Measurements from ENCODE around the gene TTC39A.
"Not testable (repeated sequence)": the region's sequence is repeated elsewhere in the genome, so short reads cannot be mapped to it uniquely, and the experiment has no call there.

TTC39A gene

DNA sequence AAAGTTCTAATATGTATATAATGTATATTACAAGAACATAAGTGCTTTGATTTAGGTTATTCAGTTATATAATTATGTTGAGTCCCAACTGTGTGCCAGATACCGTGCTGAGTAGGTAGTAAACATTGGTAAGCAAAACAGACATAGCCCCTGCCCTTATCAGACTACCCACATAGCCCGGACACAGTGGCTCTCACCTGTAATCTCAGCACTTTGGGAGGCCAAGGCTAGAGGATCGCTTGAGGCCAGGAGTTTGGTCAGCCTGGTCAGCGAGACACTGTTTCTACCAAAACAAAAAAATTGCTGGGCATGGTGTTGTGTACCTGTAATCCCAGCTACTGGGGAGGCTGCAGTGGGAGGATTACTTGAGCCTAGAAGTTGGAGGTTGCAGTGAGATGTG is 63.6 kb downstream of the TTC39A start:
- no peak for DNase-seq (ENCODE audit: low read depth)

DNA sequence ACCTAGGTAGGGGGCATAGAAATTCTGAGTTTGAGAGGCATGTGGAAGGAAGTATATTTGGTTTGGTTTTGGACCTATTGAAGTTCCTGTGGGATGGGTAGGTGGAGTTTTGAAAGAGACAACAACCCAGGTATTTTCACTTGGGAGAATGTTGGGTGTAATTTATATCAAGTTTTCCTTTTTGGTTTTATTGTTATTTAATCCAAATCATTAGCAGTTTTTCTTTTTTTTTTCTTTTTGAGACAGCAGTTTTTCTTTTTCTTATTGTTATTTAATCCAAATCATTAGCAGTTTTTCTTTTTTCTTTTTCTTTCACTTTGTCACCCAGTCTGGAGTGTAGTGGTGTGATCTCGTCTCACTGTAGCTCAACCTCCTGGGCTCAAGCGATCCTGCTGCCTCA is 64.2 kb downstream of the TTC39A start:
- DNase-seq (ENCODE audit: low read depth): no peak

DNA sequence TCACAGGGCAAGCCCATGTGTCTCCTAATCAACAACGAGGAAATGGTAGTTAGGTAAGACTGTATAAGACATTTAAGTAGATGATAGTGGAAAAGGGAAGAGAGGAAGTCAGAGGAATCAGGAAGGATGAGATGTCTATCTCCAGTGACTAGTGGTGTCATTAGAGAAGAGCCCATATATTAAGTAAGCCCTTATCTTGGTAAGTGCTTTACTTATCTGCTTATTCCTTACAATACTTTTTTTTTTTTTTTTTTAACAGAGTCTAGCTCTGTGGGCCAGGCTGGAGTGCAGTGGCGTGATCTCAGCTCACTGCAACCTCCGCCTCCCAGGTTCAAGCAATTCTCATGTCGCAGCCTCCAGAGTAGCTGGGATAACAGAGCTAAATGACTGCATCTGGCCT is 64.7 kb downstream of the TTC39A start:
- no peak for DNase-seq (ENCODE audit: low read depth)

DNA sequence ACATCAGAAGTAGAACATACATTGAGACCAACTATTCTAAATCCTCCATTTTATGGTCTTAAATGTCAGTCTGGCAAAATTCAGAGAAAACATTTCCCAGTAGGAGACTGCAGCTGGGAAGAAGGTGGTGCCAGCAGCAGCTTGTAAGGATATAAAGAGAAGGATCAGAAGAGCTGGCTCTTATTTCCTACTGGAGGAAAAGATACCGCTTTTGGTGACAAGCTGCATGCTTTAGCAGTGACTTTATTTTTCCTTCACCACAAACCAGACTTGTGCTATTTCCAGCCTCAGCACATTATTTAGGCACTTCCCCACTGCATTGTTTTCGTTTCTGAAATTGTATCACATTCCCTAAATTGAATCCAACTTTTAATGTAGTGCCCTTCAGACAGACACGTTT is 65.9 kb downstream of the TTC39A start:
- DNase-seq (ENCODE audit: low read depth): no peak

DNA sequence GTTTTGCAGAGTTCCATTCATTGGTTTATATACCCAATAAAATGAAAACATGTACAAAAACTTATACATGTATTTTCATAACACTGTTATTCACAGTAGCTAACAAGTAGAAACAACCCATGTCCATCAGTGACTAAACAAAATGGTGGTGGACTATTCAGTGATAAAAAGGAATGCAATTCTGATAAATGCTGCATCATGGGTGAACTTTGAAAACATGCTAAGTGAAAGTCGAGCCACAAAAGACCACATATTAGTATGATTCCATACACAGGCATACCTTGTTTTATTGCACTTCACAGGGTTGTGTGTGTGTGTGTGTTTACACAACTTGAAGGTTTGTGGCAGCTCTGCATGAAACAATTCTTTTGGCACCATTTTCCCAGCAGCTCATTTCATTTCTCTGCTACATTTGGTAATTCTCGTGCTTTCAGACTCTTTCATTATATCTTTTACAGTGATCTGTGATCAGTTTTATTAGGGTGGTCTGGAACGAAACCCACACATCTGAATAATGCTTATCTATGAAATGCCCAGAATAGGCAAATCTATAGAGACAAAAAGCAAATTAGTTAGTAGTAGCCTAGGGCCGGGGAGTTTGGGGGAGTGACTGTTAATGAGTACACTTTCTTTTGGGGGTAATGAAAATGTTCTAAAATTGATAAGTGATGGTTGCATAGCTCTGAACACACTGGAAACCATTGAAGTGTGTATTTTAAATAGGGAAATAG is 67.0 kb downstream of the TTC39A start:
- DNase-seq (ENCODE audit: low read depth): no peak

DNA sequence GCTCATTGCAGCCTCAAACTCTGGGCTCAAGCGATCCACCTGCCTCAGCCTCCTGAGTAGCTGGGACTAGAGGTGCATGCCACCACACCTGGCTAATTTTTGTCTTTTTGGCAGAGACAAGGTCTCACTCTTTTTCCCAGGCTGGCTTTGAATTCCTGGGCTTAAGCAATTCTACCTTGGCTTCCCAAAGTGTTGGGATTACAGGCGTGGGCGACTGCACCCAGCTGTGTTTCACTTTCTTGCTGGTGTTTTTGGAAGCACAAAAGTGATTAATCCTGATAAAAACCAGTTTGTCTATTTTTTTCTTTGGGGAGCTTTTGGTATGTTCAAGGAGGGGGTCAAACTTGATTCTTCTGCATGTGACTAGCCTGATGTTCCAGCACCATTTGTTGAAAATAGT is 75.0 kb downstream of the TTC39A start:
- no peak for DNase-seq (ENCODE audit: low read depth)

DNA sequence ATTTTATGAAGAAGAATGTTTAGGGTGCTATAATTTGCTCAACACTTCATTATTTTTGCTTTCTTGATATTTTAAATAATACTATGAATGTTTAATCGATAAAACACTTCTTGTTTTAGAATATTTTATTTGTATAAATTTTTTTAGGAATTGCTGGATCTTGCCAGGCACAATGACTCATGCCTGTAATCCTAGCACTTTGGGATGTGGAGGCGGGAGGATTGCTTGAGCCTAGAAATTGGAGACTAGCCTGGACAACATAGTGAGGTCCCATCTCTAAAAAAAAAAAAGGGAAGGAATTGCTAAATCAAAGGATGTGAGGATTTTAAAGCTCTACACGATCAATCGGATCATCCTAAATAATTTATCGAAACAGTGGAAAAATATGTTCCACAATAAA is 76.7 kb downstream of the TTC39A start:
- no peak for DNase-seq (ENCODE audit: low read depth)

DNA sequence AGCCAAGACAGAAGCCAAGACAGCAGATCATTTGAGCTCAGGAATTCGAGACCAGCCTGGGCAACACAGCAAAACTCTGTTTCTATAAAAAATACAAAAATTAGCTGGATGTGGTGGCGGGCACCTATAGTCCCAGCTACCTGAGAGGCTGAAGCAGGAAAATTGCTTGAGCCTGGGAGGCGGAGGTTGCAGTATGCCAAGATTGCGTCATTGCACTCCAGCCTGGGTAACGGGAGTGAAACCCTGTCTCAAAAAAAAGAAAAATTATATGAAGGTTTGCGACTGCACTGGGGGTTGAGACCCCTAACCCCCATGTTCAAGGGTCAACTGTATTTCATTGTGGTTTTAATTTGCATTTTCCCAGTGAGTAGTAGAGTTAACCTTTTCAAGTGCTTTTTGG is 78.0 kb downstream of the TTC39A start:
- no peak for DNase-seq (ENCODE audit: low read depth)

DNA sequence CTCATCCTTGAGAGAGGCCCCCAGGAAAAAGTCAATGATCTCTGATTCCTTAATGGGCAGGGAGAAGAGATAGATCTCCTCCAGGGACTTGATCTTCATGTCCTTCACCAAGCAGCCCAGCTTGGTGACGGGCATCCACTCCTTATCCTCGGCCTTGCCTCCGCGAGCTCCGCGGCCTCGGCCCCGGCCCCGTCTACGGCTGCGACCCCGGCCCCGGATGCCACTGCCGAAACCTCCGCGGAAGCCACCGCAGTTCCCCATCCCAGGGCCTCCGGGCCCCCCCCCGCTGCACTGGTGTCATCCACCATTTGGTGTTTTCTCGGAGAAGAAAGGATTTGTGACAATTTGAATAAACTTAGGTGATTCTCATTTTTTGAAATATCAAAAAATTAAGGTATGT is 79.2 kb downstream of the TTC39A start:
- DNase-seq (ENCODE audit: low read depth): not testable (repeated sequence)

DNA sequence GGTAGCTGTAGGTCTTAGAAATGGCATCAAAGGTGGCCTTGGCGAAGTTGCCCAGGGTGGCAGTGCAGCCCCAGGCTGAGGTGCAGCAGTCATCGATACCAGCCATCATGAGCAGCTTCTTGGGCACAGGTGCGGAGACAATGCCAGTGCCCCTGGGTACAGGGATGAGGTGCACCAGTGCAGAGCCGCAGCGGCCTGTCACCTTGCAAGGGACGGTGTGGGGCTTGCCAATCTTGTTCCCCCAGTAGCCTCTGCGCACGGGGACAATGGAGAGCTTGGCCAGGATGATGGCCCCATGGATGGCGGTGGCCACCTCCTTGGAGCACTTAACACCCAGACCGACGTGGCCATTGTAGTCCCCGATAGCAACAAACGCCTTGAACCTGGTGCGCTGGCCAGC is 79.6 kb downstream of the TTC39A start:
- not testable (repeated sequence) for DNase-seq (ENCODE audit: low read depth)

DNA sequence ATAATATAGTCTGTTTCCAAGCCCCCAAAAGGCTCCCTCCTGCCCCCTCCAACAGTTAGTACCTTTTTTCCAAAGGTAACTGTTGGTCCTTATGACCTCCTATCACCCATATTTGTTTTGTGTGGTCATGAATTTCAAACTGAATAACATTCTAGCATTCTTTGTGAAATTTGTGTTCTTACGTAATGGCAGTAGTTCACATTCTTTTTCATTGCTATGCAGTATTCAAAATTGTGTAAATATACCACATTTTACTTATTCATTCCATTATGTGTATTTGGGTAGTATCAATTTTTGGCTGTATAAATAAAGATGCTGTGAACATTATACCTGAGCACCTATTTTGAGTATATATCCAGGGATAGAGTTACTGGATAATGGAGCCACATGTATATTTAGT is 80.9 kb downstream of the TTC39A start:
- DNase-seq (ENCODE audit: low read depth): no peak

DNA sequence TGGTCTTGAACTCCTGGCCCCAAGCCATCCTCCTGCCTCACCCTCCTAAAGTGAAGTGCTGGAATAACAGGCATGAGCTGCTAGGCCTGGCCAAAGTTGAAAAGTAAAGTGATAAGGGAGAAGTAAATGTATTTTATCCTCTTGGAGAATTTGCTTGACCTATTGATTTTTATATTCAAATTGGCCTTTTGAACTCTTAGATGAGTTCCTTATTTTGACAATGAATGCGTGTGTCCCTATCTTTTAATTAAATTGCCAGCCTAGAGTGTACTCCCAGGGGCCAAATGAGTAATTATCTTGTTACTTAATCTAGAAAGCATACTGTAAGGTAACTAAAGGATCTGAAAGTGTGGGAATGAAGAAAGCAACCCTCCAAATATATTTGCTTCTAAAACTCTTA is 82.9 kb downstream of the TTC39A start:
- DNase-seq (ENCODE audit: low read depth): no peak

DNA sequence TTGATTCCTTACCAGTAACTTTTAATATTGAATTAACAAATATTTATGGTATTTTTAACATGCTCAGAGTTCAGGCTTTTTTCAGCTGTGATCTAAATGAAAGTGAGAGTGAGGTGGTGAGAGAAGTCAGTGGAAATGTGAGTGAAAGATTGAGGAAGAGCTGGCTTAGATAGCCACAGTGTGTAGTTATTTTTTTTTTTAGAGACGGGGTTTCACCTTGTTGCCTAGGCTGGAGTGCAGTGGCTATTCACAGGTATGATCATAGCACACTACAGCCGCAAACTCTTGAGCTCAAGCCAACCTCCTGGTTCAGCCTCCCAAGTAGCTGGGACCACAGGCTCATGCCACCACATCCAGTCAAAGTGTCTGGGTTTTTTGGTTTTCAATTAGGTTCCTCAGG is 83.3 kb downstream of the TTC39A start:
- no peak for DNase-seq (ENCODE audit: low read depth)

DNA sequence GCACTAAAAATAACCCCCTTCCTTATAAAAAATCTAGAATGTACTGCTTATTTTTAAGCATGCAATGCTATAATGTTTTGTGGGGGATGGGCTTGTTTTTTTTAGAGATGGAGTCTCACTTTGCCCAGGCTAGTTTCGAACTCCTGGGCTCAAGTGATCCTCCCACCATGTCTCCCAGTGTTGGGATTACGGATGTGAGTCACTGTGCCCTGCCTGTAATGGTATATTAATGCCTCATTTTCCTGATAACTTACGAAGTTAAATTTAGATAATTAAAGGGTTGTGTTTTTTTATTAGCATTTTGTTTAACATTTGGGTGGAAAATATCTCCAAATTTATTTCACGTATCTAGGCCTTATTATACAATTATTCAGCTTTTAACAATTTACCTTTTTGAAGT is 87.8 kb downstream of the TTC39A start:
- DNase-seq (ENCODE audit: low read depth): no peak

DNA sequence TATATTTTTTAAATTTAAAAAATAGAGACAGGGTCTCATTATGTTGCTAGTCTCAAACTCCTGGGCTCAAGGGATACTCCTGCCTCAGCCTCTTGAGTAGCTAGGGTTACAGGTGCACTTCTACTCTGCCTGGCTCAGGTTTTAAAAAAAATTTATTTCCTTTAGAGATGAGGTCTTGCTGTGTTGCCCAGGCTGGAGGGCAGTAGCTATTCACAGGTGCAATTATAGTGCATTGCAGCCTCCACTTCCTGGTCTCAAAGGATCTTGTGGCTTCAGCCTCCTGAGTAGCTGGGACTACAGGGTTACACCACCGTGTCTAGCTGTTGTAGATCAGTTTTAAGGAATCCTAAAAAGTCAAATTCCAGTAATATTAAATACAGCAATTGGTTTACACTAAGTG is 89.2 kb downstream of the TTC39A start:
- no peak for DNase-seq (ENCODE audit: low read depth)

DNA sequence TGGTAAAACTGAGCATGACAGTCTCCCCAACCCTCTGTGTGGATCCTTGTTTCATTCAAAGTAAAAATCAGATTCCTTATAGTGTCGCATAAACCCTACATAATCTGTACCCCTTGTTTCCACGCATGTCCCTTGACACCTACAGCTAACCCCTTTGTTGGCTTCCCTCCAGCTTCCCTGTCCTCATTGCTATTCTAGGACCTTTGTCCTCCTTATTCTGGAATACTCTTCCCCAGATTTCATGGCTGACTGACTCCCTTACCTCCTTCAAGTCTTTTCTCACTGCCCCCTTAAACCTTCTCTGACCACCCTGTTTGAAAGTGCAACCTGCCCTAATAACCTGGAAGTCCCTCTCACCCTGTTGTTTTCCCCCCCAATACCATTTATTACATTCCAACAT is 90.3 kb downstream of the TTC39A start:
- no peak for DNase-seq (ENCODE audit: low read depth)

DNA sequence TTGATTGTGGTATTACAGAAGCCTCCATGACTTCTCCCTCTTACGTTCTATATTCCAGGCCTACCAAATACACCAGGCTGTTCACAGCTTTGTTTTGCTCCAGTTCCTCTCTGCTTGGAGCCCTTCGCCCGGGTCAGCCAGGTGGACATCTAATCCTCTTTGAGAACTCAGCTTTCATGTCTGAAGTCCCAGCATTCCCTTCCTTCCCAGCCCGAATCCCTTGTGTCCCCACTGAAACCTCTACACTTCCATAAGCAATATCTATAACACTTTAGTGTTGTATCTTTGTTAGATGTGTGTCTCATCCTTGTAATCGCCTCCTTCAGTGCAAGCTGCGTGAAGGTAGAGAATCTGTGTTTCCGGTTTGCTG is 92.3 kb downstream of the TTC39A start:
- DNase-seq (ENCODE audit: low read depth): no peak

DNA sequence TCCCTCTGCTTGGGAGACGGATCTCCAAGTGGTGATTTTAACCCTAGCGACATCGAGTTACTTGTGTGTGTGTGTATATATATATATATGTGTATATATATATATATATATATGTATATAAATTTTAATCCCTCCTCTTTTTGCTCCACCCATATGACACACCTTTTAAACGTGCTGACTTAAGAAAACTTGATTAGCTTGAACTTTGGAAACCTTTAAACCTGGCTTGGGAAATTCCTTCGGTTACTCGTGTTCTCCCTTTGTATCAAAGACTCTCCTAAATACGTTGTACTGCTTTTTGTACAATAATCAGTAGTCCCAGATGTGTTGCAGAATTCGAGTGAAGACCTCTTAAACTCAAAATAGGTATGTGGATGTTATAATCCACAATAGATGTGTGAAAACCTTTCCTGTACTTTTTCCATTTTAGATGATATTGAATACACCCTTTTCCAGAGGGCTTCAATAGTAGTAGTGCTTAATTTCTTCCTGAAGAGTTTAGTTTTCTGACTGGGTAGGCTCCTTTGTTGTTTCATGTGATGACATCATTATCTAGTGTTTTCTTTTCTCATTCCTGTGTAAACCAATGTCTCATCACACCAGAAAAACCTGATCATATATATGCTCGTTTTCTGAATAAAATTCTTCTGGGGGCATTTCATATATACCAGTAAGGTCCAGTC is 92.9 kb downstream of the TTC39A start:
- DNase-seq (ENCODE audit: low read depth): no peak

Measured in T follicular helper cell (primary cell).